ENCODE data around the gene ANAPC2. TPM values are rescaled to one million over a fixed set of nuclear protein-coding genes. Genes with fewer than 3 reads are reported as not detected.

The ANAPC2 gene
- total RNA-seq, 1 donor from 2014 or later = 58.2 TPM

GRCh38 chr9:137185921-137186320 is 2.4 kb downstream of the ANAPC2 start:
- Histone ChIP-seq H3K36me3 (peaks cover 69% of the 10 kb centered on the region), H3K4me1 (peaks cover 49% of the 10 kb centered on the region), H3K4me3 (no peak overlapping the region), H3K27me3 (ENCODE audit: low read depth) (no peaks in the 10 kb centered on the region), H3K27ac (no peak overlapping the region), H3K9me3 (no peaks in the 10 kb centered on the region)
- no peak for DNase-seq
- TF ChIP-seq, protein P1, sequence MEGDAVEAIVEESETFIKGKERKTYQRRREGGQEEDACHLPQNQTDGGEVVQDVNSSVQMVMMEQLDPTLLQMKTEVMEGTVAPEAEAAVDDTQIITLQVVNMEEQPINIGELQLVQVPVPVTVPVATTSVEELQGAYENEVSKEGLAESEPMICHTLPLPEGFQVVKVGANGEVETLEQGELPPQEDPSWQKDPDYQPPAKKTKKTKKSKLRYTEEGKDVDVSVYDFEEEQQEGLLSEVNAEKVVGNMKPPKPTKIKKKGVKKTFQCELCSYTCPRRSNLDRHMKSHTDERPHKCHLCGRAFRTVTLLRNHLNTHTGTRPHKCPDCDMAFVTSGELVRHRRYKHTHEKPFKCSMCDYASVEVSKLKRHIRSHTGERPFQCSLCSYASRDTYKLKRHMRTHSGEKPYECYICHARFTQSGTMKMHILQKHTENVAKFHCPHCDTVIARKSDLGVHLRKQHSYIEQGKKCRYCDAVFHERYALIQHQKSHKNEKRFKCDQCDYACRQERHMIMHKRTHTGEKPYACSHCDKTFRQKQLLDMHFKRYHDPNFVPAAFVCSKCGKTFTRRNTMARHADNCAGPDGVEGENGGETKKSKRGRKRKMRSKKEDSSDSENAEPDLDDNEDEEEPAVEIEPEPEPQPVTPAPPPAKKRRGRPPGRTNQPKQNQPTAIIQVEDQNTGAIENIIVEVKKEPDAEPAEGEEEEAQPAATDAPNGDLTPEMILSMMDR (IDR thresholded peaks at IDR 0.05) = no peak
- intact Hi-C loops (cut with DNase I) = no loop called here
- no peak for ATAC-seq

DNA sequence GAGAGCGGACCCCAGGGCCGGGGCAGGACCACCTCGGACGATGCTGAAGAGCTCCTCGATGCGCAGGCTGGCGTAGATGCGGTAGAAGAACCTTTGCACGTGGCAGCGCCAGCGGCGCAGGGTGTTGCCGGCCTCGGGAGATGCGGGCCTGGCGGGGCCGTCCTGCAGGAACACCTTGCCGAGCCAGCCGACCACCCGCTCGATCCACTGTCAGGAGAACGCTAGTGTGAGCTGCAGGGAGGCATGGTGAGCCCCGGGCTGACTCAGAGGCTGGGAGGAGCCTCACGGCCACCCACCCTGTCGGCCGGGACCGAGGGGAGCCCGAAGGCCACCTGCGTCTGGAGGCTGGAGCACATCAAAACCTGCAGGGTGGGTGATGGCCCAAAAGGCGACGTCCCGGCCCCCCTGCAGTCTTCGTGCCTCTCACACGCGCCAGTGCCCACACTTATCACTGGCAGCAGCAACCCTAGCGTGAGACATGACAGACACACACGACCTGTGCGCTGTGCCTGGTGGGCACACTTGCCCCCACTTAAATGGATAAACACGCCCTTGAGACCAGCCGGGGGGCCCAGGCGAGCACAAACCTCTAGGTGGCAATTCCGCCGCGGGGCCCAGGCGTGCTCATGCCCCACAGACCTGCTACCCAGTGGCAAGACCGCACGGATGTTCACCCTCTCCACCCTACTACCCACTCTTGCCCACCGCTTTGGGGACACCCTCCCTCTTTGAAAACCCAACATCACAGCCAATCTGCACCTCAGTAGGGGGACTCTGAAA is 3.3 kb downstream of the ANAPC2 start:
- Histone ChIP-seq H3K9me3 (no peaks in the 10 kb centered on the region), H3K27ac (no peak overlapping the region), H3K4me3 (no peak overlapping the region), H3K4me1 (peaks cover 41% of the 10 kb centered on the region), H3K36me3 (peaks cover 69% of the 10 kb centered on the region), H3K27me3 (ENCODE audit: low read depth) (no peaks in the 10 kb centered on the region)
- TF ChIP-seq, protein P1 (IDR thresholded peaks at IDR 0.05) = no peak
- ATAC-seq = no peak
- DNase-seq = no peak
- intact Hi-C loops (cut with DNase I) = no loop called here

- Histone ChIP-seq H3K27ac (no peak overlapping the region), H3K9me3 (no peaks in the 10 kb centered on the region), H3K4me1 (peaks cover 31% of the 10 kb centered on the region), H3K36me3 (peaks cover 74% of the 10 kb centered on the region), H3K27me3 (ENCODE audit: low read depth) (no peaks in the 10 kb centered on the region), H3K4me3 (no peak overlapping the region)
- DNase-seq (no peak), ATAC-seq (no peak)
- intact Hi-C loops (cut with DNase I) = no loop called here
- TF ChIP-seq, protein P1 (IDR thresholded peaks at IDR 0.05) = no peak
Measured at GRCh38 chr9:137183980-137184595, 4.3 kb downstream of the ANAPC2 start.

GRCh38 chr9:137182836-137183235 is 5.5 kb downstream of the ANAPC2 start:
- TF ChIP-seq, protein P1 (IDR thresholded peaks at IDR 0.05) = no peak
- ATAC-seq (no peak), DNase-seq (no peak)
- Histone ChIP-seq H3K9me3 (no peaks in the 10 kb centered on the region), H3K4me1 (peaks cover 30% of the 10 kb centered on the region), H3K27me3 (ENCODE audit: low read depth) (no peaks in the 10 kb centered on the region), H3K36me3 (peaks cover 87% of the 10 kb centered on the region), H3K4me3 (no peak overlapping the region), H3K27ac (no peak overlapping the region)
- intact Hi-C loops (cut with DNase I) = no loop called here

- TF ChIP-seq, protein P1 (IDR thresholded peaks at IDR 0.05) = no peak
- no peak overlapping the region for H3K27ac ChIP-seq
- H3K9me3 ChIP-seq = no peaks in the 10 kb centered on the region
- H3K36me3 ChIP-seq = peaks cover 88% of the 10 kb centered on the region
- no peak overlapping the region for H3K4me3 ChIP-seq
- DNase-seq = no peak
- ATAC-seq = no peak
- intact Hi-C loops (cut with DNase I) = no loop called here
- no peaks in the 10 kb centered on the region for H3K27me3 ChIP-seq (ENCODE audit: low read depth)
- H3K4me1 ChIP-seq = peaks cover 19% of the 10 kb centered on the region
Measured at GRCh38 chr9:137181680-137182079, 6.7 kb downstream of the ANAPC2 start.
